HG03558 (cell line): Measurements from ENCODE around the gene ITSN1.
"Not testable (repeated sequence)": the region's sequence is repeated elsewhere in the genome, so short reads cannot be mapped to it uniquely, and the experiment has no call there.

Source experiments
- ATAC-seq: cut with Tn5 transposase; IDR thresholded peaks from one replicate; pipeline ENCODE4 v1.9.1; 2021; ENCODE audit warnings: moderate number of reproducible peaks; ENCODE audit not compliant: unreplicated experiment; ENCODE audit errors: extremely low read depth

ITSN1 gene

DNA sequence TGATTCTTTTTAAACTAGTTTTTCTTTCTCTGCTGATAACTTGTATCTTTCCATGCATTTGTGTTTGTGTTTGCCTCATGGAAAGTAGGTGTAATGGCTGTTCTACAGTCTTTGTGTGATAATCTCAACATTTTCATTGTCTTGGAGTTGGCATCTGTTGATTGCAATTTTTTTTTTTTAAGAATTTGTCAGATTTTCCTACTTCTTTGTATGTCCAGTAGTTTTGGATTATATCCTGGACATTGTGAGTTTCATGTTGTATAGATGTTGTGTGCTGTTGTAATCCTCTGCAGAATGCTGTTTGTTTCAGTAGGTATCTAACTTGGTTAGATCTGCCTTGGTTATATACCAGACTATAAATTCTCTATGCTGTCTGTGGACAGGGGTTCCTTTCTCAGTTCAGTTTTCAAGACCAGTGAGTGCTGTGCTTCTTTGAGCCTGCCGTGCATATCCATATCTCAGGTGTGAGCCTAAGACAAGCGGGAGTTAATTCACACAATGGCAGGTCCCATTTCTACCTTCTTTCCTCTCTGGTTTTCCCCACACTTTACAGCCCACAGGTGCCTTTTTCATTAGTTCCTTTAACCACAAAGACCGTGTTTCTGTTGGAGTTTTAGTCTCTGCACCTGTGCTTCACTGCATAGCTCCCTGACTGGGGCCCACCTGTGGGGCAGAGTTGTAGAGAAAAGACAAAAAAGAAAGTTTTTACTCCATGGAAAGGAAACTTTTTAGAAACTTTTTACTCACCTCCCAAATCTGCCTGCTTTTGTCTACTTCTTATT lies 69.9 kb downstream of the ITSN1 start:
- ATAC-seq = no peak

DNA sequence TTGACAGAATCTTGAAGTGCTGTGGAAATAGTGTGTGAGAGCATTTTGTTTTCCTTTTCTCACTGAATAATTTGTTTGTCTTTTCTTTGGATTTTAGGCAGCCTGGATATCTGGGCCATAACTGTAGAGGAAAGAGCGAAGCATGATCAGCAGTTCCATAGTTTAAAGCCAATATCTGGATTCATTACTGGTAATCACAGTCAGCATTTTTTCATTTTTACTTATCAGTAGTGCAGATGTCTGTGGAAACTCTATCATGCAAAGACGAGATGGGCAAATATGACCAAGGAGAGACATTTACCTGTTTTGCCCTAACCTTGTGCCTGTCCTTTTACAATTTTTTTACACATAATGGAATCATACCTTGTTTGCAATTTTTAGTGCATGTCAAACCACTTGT lies 78.8 kb downstream of the ITSN1 start:
- ATAC-seq = no peak

DNA sequence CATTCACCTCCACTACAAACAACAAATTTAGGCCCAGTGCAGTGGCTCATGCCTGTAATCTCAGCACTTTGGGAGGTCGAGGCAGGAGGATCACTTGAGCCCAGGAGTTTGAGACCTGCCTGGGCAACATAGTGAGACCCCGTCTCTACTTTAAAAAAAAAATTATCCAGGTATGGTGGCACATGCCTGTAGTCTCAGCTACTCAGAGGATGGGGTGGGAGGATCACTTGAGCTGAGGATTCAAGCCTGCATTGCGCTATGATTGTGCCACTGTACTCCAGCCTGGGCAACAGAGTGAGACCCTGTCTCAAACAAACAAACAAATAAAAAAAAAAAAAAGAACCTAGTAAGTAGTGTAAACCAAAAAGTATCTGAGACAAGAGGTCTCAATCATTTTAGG lies 86.8 kb downstream of the ITSN1 start:
- ATAC-seq = not testable (repeated sequence)

DNA sequence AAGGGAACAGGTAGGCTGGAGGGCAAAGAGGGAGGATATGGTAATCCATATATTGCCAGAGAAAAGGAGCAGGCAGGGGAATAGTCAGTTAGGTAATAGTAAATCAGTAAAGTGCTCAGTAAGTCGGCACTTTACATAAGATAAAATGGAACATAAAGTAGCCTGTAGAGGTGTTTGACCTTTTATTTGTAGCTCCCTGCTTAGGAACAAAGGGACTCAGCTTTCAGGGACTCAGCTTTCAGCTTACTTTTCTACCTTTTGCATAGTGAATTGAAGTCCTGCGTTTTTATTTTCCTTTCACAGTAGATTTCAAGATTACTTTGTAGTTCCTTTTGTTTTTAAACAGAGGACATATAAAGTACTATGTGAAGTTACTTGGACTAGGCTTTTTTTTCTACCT lies 87.3 kb downstream of the ITSN1 start:
- ATAC-seq = no peak

DNA sequence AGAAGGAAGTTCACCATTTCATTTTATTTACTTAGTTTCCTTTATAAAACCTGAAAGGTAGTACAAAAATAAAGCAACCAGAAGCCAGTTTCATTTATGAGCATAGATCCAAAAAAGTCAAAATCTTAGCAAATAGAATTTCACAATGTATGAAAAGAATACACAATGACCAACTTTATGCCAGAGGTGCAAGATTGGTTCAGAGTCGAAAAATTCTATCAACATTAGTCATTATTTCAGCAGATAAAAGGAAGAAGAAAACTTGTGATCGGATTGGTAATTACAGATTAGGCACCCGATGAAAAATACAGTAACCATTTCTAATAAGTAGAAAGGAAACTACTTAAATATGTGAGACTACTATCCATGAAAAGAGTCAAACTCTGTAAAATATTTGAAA lies 89.1 kb downstream of the ITSN1 start:
- no peak for ATAC-seq

DNA sequence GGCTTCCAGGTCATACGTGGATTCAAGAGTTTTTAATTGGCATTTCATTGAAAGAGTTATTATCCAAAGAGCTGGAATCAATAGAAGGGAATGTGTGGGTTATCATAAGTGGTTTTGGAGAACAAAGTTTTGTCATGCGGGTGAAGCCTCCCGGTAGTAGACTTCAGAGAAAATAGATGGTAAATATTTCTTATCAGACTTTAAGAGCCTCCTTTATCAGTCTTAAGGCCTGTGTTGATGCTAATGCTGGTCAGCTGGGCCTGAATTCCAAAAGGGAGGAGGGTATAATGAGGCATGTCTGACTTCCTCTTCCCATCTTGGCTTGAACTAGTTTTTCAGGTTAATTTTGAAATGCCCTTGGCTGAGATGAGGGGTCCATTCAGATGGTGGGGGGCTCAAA lies 89.7 kb downstream of the ITSN1 start:
- ATAC-seq = no peak

DNA sequence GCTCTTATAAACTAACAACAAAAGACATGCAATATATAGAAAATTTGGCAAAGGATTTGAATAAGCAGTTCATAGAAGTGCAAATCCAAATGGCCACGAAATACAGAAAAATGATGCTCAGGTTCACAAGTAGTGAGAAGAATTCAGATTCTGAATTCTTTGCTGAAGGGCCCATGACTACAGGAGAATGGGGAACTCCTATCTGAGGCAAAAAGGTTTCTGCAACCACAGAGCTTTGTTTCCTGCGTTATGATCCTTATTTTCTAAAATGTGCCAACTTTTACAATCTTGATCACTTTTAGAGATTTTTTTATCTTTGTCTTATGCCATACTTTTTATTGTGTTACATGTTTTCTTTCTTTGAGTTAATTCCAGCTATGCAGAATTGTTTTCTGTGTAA lies 91.3 kb downstream of the ITSN1 start:
- no peak for ATAC-seq

DNA sequence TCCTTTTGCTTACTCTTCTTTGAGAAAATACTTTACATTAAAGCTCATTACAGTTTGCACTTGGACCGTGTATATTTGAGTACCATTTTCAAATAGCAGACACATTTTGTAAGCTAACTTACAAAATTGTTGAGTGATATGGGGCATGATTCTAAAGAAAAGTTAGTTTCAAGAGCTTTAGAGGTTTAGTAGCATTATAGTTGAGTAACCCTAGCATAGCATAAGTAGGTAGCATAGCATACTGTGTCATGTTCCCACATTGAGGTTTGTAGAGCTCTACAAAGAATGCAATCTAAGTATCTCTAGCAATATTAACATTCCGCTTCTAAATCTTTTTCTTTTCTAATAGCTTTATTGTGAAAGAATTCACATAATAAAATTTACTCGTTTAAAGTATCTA lies 92.0 kb downstream of the ITSN1 start:
- no peak for ATAC-seq

DNA sequence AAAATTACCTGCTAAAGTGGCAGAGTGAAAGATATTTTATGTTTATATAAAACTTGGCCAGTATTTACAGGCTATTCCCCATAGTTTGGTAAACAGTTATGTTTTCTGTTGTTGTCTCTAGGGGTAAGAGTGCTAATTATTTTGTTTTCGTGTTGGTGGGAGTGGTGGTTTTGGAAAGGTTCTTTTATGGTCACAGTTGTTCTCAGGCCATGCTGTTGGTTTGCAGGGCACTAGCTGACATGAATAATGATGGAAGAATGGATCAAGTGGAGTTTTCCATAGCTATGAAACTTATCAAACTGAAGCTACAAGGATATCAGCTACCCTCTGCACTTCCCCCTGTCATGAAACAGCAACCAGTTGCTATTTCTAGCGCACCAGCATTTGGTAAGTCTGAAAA lies 92.5 kb downstream of the ITSN1 start:
- no peak for ATAC-seq

DNA sequence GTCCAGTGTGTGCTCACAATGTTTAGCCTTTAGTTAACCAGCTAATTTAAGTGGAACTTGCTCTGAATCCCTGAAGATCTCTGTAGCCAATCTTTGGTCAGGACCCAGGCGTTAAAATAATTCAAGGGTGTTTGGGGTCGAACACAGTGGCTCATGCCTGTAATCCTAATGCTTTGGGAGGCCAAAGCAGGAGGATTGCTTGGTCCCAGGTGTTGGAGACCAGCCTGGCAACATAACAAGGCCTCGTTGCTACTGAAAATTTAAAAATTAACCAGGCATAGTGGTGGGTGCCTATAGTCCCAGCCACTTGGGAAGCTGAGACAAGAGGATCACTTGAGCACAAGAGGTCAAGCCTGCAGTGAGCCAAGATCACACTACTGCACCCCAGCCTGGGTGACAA lies 94.3 kb downstream of the ITSN1 start:
- ATAC-seq = no peak

DNA sequence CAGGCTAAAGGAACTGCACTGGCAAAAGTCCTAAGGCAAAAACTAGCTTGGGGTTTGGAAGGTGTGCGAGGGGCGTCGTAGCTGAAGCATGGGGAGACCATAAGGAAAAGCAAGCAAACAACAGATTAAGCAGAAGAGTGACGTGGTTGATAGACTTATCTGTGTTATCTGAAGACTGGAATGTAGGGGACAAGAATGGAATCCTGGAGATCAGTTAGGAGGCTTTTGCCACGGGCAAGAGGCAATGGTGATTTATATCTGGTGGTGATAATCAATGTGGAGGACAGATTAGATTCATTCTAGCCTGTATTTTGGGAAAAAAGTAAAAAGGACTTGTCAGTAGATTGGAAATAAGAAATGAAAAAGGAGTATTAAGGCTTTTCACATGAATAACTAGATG lies 97.4 kb downstream of the ITSN1 start:
- ATAC-seq = no peak

DNA sequence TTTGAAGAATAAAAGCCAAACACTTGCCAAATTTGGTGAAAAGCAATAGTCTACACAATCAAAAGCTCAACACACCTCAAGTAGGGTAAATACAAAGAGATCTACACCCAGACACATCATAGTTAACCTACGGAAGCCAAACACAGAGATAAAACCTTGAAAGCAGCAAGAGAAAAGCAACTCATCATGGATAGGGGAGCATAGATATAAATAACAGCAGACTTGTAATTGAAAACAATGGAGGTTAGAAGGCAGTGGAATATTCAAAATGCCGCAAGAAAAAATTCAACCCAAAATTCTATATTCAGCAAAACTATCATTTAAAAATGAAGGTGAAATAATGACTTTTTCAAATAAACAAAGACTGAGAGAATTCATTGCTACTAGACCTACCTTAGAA lies 105.1 kb downstream of the ITSN1 start:
- ATAC-seq = no peak

DNA sequence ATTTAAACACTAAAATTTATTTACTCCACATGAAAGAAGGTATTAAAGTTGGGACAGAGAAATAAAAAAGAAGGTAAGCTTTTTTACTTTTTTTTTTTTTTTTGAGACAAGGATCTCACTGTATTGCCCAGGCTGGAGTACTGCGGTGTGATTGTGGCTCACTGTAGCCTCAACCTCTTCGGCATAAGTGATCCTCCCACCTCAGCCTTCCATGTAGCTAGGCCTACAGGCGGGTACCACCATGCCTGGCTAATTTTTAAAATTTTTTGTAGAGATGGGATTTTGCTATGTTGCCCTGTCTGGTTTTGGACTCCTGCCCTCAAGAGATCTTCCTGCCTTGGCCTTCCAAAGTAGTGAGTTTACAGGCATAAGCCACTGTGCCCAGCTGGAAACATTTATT lies 106.6 kb downstream of the ITSN1 start:
- no peak for ATAC-seq

DNA sequence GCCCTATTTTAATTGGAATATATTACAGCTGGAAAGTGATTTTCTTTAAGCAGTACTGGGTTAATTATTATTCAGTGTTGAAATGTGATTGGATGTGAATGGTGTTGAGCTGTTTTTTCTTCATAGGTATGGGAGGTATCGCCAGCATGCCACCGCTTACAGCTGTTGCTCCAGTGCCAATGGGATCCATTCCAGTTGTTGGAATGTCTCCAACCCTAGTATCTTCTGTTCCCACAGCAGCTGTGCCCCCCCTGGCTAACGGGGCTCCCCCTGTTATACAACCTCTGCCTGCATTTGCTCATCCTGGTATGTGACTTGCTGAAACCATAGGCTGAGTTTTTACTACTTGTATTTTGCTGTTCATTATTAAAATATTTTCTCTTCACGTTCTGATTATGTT lies 107.7 kb downstream of the ITSN1 start:
- ATAC-seq = no peak

DNA sequence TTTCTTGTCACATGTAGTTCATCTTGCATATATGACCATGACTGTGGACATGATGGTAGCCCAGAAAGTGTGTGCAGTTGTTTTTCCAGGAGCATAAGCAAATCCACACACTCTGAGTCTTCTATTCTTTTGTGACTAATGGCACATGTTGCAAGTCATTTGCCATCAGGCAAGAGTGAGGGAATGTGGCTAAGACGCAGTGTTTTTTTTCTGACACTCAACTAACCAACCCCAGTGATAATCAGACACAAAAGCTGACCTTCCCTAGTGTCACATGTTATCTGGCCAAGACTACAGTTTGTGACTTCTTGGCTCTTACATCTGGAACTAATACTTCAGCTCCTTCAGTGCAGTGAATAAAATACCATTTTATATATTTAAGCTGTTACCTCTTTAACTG lies 108.8 kb downstream of the ITSN1 start:
- no peak for ATAC-seq

DNA sequence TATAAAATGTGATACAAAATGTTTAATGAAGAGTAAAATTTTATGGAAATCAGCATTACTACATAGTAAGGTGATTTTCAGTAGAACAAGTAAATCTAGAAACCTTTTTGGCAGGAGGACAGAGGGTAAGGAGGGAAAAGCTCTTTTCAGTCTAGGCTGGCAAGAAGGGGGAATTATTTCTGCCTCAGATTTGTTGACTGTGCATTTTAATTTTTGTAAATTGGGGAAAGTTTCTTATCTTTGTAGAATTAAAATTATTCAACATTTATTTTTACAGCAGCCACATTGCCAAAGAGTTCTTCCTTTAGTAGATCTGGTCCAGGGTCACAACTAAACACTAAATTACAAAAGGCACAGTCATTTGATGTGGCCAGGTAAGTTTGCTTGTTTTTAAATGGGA lies 109.2 kb downstream of the ITSN1 start:
- no peak for ATAC-seq

DNA sequence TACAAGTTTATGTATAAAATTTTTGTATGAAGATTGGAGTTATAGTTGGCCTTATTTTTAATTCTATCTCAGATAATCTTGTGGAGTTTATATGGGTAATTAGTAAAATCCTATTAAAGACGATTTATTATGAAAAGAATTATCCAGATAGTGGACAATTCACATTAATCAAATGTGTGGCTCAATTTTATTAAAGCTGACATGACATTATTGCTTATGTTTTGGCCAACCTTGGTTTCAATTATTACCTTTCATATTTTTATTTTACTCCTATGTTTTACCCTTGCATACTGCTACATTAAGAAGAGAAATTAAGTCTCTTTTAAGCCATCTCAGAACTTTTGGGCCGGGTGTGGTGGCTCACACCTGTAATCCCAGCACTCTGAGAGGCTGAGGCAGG lies 110.0 kb downstream of the ITSN1 start:
- ATAC-seq = no peak

DNA sequence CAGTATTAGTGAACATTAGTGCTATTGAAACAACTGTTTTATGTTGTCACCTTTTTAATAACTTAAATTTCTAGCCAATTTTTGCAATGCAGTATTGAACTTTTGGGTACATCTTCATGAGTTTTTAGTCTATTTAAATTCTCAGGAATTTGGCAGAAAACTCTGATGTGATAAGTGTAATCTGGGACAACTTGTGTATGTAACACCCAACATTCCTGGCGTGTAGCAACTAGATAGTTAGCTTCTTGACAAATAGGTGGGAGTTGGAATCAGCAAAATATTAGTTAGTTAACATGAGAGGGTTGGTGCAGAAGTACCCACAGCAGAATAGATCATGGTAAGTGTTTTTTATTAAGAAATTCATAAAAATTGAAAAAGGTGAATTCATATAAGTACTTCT lies 111.6 kb downstream of the ITSN1 start:
- ATAC-seq = no peak

DNA sequence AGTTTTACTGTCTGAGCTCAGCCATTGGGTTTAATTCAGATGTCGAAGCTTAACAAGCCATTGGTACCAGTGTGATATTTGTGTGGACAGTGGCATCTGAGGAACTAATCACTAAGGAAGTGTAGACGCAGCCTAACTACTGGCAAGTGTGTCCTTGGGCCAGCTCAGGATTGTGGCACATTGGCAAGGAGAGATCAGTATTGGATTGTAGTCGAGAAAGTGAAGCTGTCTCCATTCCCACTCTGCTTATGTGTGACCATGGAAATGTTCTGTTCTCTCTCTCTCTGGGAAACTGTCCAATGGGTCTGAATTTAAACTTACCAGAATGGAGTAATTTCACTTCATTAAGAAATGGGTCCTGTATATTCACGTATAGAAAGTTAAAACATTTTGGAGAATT lies 112.2 kb downstream of the ITSN1 start:
- no peak for ATAC-seq

DNA sequence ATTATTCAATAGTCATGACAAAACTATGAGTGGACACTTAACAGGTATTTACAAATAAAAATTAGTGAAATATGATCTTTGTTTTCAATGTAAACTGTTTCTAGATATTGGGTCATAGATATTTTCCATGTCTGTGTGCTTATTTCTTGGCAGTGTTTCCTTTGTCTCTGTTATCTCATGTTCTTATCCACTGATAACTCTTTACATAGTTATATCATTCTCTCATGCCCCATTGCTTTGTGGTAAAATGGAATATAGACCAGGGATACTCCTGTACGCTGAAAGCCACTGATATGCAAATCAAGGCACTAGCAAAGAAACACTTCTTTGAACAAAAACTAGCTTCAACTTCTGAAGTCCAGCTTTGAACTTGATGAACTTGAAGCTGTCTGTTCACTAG lies 113.1 kb downstream of the ITSN1 start:
- ATAC-seq = no peak

DNA sequence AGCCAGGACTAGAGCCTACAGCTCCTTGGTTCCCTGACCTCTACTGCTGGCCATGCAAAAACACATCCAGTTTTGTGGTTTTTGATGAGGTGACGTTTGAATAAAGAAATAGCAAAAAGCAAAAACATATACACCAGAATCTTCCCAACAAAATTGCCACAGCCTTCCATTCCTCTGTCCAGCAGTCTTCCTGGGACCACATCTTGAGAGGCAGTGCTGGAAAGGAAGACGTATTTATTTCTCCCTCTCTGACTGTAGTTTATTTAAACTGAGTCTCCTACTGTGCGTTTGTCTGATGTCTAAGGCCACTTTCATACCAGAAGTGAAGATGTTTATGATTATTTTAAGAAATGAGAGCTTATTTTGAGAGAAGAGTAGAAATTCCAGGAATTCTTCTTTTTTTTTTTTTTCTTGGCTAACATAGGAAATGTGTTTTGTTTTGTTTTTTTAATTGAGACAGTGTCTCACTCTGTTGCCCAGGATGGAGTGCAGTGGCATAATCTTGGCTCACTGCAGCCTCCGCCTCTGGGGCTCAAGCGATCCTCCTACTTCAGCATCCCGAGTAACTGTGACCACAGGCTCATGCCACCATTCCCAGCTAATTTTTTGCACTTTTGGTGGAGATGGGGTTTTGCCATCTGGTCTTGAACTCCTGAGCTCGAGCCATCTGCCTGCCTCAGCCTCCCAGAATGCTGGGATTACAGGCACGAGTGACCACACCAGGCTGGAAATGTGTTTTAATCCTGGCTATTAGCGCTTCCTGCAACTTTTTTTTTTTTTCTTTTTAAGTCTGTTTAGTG lies 118.5 kb downstream of the ITSN1 start:
- ATAC-seq = no peak
